HFF-Myc (cell line): ENCODE results near the gene IFNL2.
"Not testable (repeated sequence)": the region's sequence is repeated elsewhere in the genome, so short reads cannot be mapped to it uniquely, and the experiment has no call there.

Experiments used
- DNase-seq: peaks from one replicate; pipeline ENCODE4 v3.0.0-alpha.2; 2011; ENCODE audit warnings: low read depth; ENCODE audit errors: extremely low read depth
- H3K4me3 ChIP-seq: replicated peaks from 2 replicates; pipeline ENCODE4 v1.5.1; 2011; ENCODE audit warnings: low read depth, mild to moderate bottlenecking, control low read depth, low read length
- CTCF ChIP-seq: IDR thresholded peaks from 2 replicates; pipeline ENCODE4 v1.5.1; 2012; ENCODE audit warnings: mild to moderate bottlenecking, low read depth, low read length, control low read depth; ENCODE audit errors: missing control alignments

IFNL2 gene

GRCh38 chr19:39237200-39238184 lies 30.7 kb upstream of the IFNL2 start:
- DNase-seq = no peak
- TF ChIP-seq CTCF = no peak
- H3K4me3 ChIP-seq = no peak overlapping the region

GRCh38 chr19:39238209-39238608 lies 30.0 kb upstream of the IFNL2 start:
- no peak overlapping the region for H3K4me3 ChIP-seq
- DNase-seq = no peak
- TF ChIP-seq CTCF = no peak

GRCh38 chr19:39238944-39239343 lies 29.3 kb upstream of the IFNL2 start:
- no peak for DNase-seq
- no peak for TF ChIP-seq CTCF
- H3K4me3 ChIP-seq = no peak overlapping the region

GRCh38 chr19:39240421-39240820 lies 27.8 kb upstream of the IFNL2 start:
- no peak for TF ChIP-seq CTCF
- no peak for DNase-seq
- no peak overlapping the region for H3K4me3 ChIP-seq

- DNase-seq, H3K4me3 ChIP-seq: not testable (repeated sequence)
Measured at GRCh38 chr19:39243741-39244140, 24.5 kb upstream of the IFNL2 start.

GRCh38 chr19:39244410-39245100 lies 23.6 kb upstream of the IFNL2 start, which contains the start of gene IFNL3:
IFNL3 (minus strand) TSS chr19:39245006; CDS start chr19:39244967, 39 bp downstream.
- not testable (repeated sequence) for DNase-seq, H3K4me3 ChIP-seq

GRCh38 chr19:39245166-39245565 lies 23.0 kb upstream of the IFNL2 start:
- not testable (repeated sequence) for DNase-seq, H3K4me3 ChIP-seq

- 0 out of 2 replicates have a peak overlapping the region, but pooled peaks have one; percentile 9 for H3K4me3 ChIP-seq
- no peak for DNase-seq
- no peak for TF ChIP-seq CTCF
Measured at GRCh38 chr19:39246951-39247669, 21.1 kb upstream of the IFNL2 start.
